Inferior parietal cortex (tissue), 1 donor: ENCODE measurements around the gene CDK19.

Experiments used
- DNase-seq: peaks from one replicate; pipeline ENCODE4 v3.0.0-alpha.2; 2016; ENCODE audit errors: extremely low spot score

Gene CDK19

GRCh38 chr6:110703010-110703905 lies 112.0 kb downstream of the CDK19 start:
- no peak for DNase-seq

- DNase-seq, result no peak
These were observed 115.5 kb downstream of the CDK19 start for GRCh38 chr6:110699780-110700179.

- no peak for DNase-seq
These were observed 121.3 kb downstream of the CDK19 start for GRCh38 chr6:110693994-110694393.

- no peak for DNase-seq
These were observed 122.0 kb downstream of the CDK19 start for GRCh38 chr6:110693296-110693695.

DNA sequence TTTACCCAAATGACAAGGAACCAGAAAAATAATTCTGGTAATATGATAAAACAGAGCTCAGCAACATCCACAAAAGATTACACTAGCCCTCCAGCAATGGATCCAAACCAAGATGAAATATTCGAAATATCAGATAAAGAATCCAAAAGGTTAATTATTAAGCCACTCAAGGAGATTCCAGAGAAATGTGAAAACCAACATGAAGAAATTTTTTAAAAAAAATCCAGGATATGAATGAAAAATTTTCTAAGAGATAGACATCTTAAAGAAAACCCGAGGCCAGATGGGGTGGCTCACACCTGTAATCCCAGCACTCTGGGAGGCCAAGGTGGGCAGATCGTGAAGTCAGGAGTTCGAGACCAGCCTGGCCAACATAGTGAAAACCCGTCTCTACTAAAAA lies 124.4 kb downstream of the CDK19 start:
- DNase-seq, result no peak

- no peak for DNase-seq
These were observed 125.1 kb downstream of the CDK19 start for GRCh38 chr6:110690106-110690654.

DNA sequence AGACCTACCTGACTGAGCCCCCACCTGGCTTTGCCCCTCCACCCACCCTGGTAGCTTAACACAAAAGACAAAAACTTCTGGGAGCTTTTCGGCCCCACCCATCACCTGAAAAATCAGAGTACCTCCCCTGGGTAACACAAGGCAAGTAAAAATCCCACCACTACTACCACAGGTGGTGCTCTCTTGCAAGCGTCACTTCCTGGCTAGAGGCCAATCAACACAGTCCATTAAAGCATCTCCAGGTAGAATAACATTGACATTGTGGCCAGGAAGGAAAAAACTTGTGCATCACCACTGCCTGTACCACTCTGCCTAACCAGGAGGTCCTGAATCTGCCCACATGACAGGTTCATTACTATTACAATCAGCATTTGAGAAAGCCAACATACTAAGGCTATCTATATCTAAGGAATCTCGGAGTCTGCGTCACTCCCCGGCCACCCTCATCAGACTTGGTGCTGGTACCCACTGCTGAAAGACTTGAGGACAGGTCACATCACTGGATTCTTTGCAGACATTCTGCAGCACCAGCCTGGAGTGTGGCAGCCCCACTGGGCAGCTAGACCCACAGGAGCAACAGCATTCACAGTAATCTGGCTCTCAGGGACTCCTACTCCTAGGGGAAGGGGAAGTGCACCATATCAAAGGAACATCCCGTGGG lies 125.9 kb downstream of the CDK19 start:
- DNase-seq, result no peak

DNA sequence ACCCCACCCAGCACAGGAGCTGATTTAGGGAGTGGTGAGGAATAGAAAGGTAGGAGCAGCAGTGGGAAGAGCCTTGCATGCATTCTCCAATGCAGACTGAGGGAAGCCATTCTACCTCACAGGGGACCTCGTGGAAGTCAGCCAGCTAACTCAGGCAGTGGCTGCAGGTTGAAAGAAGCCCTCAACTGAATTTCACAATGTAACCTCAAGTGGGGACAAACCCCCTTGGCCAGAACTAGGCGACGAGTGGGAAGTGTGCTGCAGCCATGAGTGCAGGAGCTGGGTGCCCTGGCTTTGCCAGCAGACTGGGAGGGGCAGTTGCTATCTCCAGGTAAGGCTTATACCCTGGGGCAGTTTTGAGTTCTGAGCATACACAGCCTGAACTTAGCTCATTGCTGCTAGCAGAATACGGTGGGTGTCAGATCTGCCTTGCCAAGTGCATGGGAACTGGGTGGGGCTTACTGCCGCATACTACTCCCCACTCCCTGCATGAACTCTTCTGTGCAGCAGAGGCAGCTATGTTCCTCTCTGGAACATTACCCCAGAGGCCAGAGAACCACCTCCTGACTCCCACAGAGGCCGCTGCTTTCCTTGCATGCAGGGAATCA lies 126.5 kb downstream of the CDK19 start:
- DNase-seq, result no peak

- no peak for DNase-seq
These were observed 127.9 kb downstream of the CDK19 start for GRCh38 chr6:110687326-110687725.

DNA sequence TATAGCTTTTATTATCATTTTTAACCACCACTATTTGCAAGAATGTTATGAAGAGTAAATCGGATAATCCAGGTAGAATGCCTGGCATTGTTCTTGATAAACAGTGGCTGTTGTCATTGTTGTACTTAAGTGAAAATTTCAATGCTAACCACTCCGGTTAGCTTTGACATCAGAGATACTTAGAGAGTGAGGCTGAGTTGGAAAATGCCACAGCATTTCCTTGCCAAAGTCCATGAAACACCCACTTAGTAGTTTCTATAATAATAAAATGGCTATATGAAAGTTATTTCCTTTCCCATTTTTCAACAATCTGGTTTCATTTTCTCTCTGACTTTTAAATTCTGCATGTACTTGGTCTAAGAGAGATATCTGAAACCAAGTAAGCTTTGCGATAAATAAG lies 132.0 kb downstream of the CDK19 start:
- DNase-seq, result no peak

GRCh38 chr6:110682460-110682853 lies 132.8 kb downstream of the CDK19 start:
- DNase-seq, result peak; percentile 93

- DNase-seq, result peak; percentile 66
These were observed 133.5 kb downstream of the CDK19 start for GRCh38 chr6:110681543-110682459.

DNA sequence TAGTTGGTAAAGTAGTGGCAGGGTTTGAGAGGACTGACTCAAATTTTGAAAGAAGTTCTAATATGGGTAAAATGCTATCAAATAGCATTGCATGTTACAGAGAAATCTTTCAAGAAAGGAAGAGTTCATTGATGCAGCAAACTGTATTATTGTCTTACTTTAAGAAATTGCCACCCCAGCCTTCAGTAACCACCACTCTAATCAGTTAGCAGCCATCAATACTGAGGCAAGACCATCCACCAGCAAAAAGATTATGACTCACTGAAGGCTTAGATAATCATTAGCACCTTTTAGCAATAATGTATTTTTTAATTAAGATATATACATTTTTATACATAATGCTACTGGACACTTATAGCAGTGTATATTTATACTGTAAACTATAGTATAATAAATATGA lies 138.9 kb downstream of the CDK19 start:
- DNase-seq, result no peak

GRCh38 chr6:110674096-110674495 lies 141.2 kb downstream of the CDK19 start:
- DNase-seq, result no peak

DNA sequence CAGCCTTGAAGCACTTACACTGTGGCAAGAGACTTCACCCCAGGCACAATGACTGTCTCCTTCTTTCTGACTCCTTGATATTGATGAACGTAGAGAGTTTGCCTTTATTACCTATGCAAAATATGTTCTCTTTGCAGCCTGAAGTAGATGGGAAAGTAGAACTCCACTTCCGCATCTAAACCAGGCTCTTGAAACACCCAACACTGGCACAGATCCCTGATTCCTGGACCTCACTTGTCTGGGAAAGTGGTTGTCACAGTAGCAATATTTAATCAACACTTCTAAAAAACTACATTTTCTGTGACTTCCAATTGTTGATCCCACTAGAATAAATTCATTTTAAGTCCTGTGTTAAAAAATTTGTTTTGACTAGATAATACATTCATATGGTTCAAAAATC lies 143.1 kb downstream of the CDK19 start:
- DNase-seq, result no peak

DNA sequence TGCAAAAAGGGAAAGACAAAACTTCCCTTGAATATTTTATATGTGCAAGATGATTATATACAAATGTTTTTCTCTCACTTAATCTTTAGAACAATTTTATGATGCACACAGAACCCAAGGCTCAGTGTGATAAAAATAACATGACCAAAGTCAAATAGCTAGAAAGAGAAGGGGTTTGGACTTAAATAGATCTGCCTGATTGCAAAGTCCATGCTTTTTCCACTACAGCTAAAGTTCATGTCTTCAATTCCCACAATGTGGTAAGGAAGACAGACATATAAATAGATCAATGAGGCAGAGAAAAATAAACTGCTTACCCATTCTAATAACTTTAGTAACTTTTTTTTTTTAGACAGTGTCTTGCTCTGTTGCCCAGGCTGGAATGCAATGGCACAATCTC lies 143.8 kb downstream of the CDK19 start:
- no peak for DNase-seq

DNA sequence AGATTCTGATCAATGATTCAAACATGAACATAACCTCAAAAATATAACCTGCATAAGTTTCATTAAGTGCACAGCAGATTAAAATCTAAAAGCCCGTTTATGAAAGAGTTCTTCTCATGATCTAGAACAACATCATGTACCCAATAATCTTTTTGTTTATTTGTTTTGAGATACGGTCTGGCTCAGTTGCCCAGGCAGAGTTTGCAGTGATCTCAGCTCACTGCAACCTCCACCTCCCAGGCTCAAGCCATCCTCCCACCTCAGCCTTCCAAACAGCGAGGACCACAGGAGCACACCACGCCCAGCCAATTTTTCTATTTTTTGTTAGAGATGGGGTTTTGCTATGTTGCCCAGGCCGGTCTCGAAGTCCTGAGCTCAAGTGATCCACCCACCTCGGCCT lies 149.7 kb downstream of the CDK19 start:
- no peak for DNase-seq

DNA sequence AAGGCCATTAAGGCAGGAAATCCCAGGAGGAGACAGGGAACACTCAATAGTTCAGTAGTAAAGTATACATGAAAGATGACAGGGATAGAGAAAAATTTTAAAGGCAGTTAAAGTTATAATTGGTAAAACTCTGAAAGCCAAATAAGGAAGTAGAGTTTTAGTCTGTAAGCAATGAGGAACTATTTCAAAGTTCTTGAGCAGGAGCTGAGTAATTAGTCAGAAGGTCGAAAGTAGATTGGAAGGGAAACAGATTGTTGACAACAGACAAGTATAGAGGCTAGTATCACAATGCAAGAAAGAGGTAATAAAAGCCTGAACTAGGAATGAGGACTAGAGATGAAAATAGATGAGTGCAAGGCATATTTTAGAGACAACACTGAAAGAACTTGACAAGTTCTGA lies 150.3 kb downstream of the CDK19 start:
- DNase-seq, result no peak

GRCh38 chr6:110662490-110663211 lies 152.6 kb downstream of the CDK19 start:
- no peak for DNase-seq

GRCh38 chr6:110661414-110661813 lies 153.9 kb downstream of the CDK19 start:
- no peak for DNase-seq
